Skeletal muscle cell (primary cell): ENCODE data around the gene OSBPL3.

Experiments
- DNase-seq: peaks from one replicate; pipeline ENCODE4 v3.0.0-alpha.2; 2010; ENCODE audit warnings: low read depth
- H3K4me3 ChIP-seq: 2 replicates; pipeline ENCODE4 v1.5.1; 2011; ENCODE audit warnings: low read depth, mild to moderate bottlenecking, control low read depth, low read length, moderate library complexity

The OSBPL3 gene

GRCh38 chr7:24982917-24983316, 2.9 kb upstream of the OSBPL3 start:
- no peak overlapping the region for H3K4me3 ChIP-seq
- DNase-seq, result no peak

- peak; percentile 18 for DNase-seq
- peak overlapping the region; percentile 82 for H3K4me3 ChIP-seq
Observed at GRCh38 chr7:24981171-24981951, 1.4 kb upstream of the OSBPL3 start.

- DNase-seq, result no peak
- H3K4me3 ChIP-seq, result peak overlapping the region; percentile 82
Observed at GRCh38 chr7:24980534-24981170, 674 bp upstream of the OSBPL3 start.

- peak overlapping the region; percentile 82 for H3K4me3 ChIP-seq
- peak; percentile 19 for DNase-seq
Observed at GRCh38 chr7:24979470-24979862, 512 bp downstream of the OSBPL3 start.

GRCh38 chr7:24978843-24979469, 1.0 kb downstream of the OSBPL3 start:
- no peak for DNase-seq
- peak overlapping the region; percentile 82 for H3K4me3 ChIP-seq

GRCh38 chr7:24975644-24976260, 4.2 kb downstream of the OSBPL3 start:
- no peak overlapping the region for H3K4me3 ChIP-seq

GRCh38 chr7:24975172-24975571, 4.8 kb downstream of the OSBPL3 start:
- DNase-seq, result no peak
- no peak overlapping the region for H3K4me3 ChIP-seq

More at GRCh38 chr7:24975644-24976260, 4.2 kb downstream of the OSBPL3 start:
- no peak for DNase-seq

- no peak overlapping the region for H3K4me3 ChIP-seq
- DNase-seq, result no peak
Observed at GRCh38 chr7:24974026-24974832, 5.7 kb downstream of the OSBPL3 start.

GRCh38 chr7:24972991-24973390, 7.0 kb downstream of the OSBPL3 start:
- no peak overlapping the region for H3K4me3 ChIP-seq
- DNase-seq, result peak; percentile 43

- H3K4me3 ChIP-seq, result no peak overlapping the region
- DNase-seq, result no peak
Observed at GRCh38 chr7:24972166-24972477, 7.9 kb downstream of the OSBPL3 start.

GRCh38 chr7:24971333-24972165, 8.4 kb downstream of the OSBPL3 start:
- no peak overlapping the region for H3K4me3 ChIP-seq
- peak; percentile 68 for DNase-seq

- H3K4me3 ChIP-seq, result no peak overlapping the region
- no peak for DNase-seq
Observed at GRCh38 chr7:24970676-24971075, 9.3 kb downstream of the OSBPL3 start.

GRCh38 chr7:24968165-24968564, 11.8 kb downstream of the OSBPL3 start:
- no peak overlapping the region for H3K4me3 ChIP-seq
- no peak for DNase-seq

- DNase-seq, result no peak
- H3K4me3 ChIP-seq, result no peak overlapping the region
Observed at GRCh38 chr7:24967696-24968095, 12.3 kb downstream of the OSBPL3 start.

- no peak overlapping the region for H3K4me3 ChIP-seq
- no peak for DNase-seq
Observed at GRCh38 chr7:24966802-24967201, 13.2 kb downstream of the OSBPL3 start.

- DNase-seq, result no peak
- H3K4me3 ChIP-seq, result no peak overlapping the region
Observed at GRCh38 chr7:24965831-24966708, 13.9 kb downstream of the OSBPL3 start.

- H3K4me3 ChIP-seq, result no peak overlapping the region
- DNase-seq, result no peak
Observed at GRCh38 chr7:24964191-24964590, 15.8 kb downstream of the OSBPL3 start.

GRCh38 chr7:24963218-24963617, 16.8 kb downstream of the OSBPL3 start:
- H3K4me3 ChIP-seq, result no peak overlapping the region
- no peak for DNase-seq
